Effector memory CD4-positive, alpha-beta T cell (primary cell): ENCODE results near the gene COL12A1.

Source experiments
- DNase-seq, 3 donors: peaks; one replicate each; pipeline ENCODE4 v3.0.0-alpha.2; 2020
- H3K27ac ChIP-seq: 2 replicates; pipeline ENCODE4 v1.7.0; 2013; ENCODE audit warnings: mild to moderate bottlenecking, low read length, moderate library complexity; ENCODE audit not compliant: insufficient read depth, poor library complexity, severe bottlenecking
- H3K27me3 ChIP-seq: replicated peaks from 2 replicates; pipeline ENCODE4 v1.7.0; 2013; ENCODE audit warnings: mild to moderate bottlenecking, low read length; ENCODE audit not compliant: insufficient read depth, control insufficient read depth, poor library complexity, severe bottlenecking
- H3K36me3 ChIP-seq: 2 replicates; pipeline ENCODE4 v1.7.0; 2013; ENCODE audit warnings: mild to moderate bottlenecking, low read length, moderate library complexity; ENCODE audit not compliant: control insufficient read depth, insufficient read depth
- H3K4me1 ChIP-seq: 2 replicates; pipeline ENCODE4 v1.7.0; 2013; ENCODE audit warnings: low read length, mild to moderate bottlenecking; ENCODE audit not compliant: control insufficient read depth, insufficient read depth, poor library complexity, severe bottlenecking
- H3K4me3 ChIP-seq: 2 replicates; pipeline ENCODE4 v1.7.0; 2013; ENCODE audit warnings: low read length, low read depth, mild to moderate bottlenecking; ENCODE audit not compliant: insufficient read depth, poor library complexity, severe bottlenecking
- H3K9me3 ChIP-seq: 2 replicates; pipeline ENCODE4 v1.7.0; 2013; ENCODE audit warnings: mild to moderate bottlenecking, low read length, moderate library complexity; ENCODE audit not compliant: control insufficient read depth

COL12A1 gene

GRCh38 chr6:75233092-75233615 is 27.3 kb upstream of the COL12A1 start:
- Histone ChIP-seq H3K36me3 (peaks cover 21% of the 10 kb centered on the region), H3K4me1 (no peaks in the 10 kb centered on the region), H3K4me3 (no peak overlapping the region)

GRCh38 chr6:75230484-75231325 is 24.9 kb upstream of the COL12A1 start:
- Histone ChIP-seq H3K4me1 (no peaks in the 10 kb centered on the region), H3K27me3 (no peaks in the 10 kb centered on the region), H3K9me3 (no peaks in the 10 kb centered on the region), H3K4me3 (no peak overlapping the region), H3K27ac (no peak overlapping the region), H3K36me3 (no peaks in the 10 kb centered on the region)
- no peak for DNase-seq

More at GRCh38 chr6:75233092-75233615, 27.3 kb upstream of the COL12A1 start:
- no peaks in the 10 kb centered on the region for H3K9me3 ChIP-seq
- no peaks in the 10 kb centered on the region for H3K27me3 ChIP-seq
- DNase-seq: no peak
- H3K27ac ChIP-seq: no peak overlapping the region

GRCh38 chr6:75224303-75224926 is 18.6 kb upstream of the COL12A1 start:
- no peak overlapping the region for H3K27ac ChIP-seq
- no peak overlapping the region for H3K4me3 ChIP-seq
- DNase-seq: no peak
- no peaks in the 10 kb centered on the region for H3K36me3 ChIP-seq
- H3K27me3 ChIP-seq: no peaks in the 10 kb centered on the region
- no peaks in the 10 kb centered on the region for H3K9me3 ChIP-seq
- no peaks in the 10 kb centered on the region for H3K4me1 ChIP-seq

- Histone ChIP-seq H3K27me3 (no peaks in the 10 kb centered on the region), H3K27ac (no peak overlapping the region), H3K9me3 (no peaks in the 10 kb centered on the region), H3K4me1 (no peaks in the 10 kb centered on the region), H3K4me3 (no peak overlapping the region), H3K36me3 (no peaks in the 10 kb centered on the region)
- DNase-seq: no peak
These were observed 17.6 kb upstream of the COL12A1 start for GRCh38 chr6:75223428-75223827.

DNA sequence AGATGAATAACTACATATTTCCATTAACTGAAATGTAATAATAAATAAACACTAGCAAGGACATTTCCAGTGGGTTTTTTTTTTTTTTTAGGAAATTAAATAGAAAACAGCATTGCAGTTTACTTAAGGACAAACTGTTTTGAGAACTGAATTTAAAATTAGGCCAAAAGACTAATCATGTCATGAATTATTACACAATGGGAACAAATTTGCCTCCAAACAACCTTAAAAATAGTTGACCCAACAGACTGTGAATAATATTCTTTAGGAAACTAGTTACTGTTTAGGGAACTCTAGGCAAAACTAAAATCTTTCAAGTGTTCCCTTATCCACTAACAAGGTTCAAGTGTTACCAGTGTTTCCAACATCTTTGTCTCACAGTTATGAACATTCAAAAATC is 16.4 kb upstream of the COL12A1 start:
- H3K27ac ChIP-seq: no peak overlapping the region
- H3K27me3 ChIP-seq: no peaks in the 10 kb centered on the region
- H3K9me3 ChIP-seq: no peaks in the 10 kb centered on the region
- H3K4me3 ChIP-seq: no peak overlapping the region
- no peaks in the 10 kb centered on the region for H3K4me1 ChIP-seq
- no peak for DNase-seq
- H3K36me3 ChIP-seq: no peaks in the 10 kb centered on the region

GRCh38 chr6:75221116-75221515 is 15.3 kb upstream of the COL12A1 start:
- no peaks in the 10 kb centered on the region for H3K36me3 ChIP-seq
- H3K4me3 ChIP-seq: no peak overlapping the region
- no peaks in the 10 kb centered on the region for H3K27me3 ChIP-seq
- no peaks in the 10 kb centered on the region for H3K4me1 ChIP-seq
- no peak overlapping the region for H3K27ac ChIP-seq
- H3K9me3 ChIP-seq: no peaks in the 10 kb centered on the region
- DNase-seq: no peak

DNA sequence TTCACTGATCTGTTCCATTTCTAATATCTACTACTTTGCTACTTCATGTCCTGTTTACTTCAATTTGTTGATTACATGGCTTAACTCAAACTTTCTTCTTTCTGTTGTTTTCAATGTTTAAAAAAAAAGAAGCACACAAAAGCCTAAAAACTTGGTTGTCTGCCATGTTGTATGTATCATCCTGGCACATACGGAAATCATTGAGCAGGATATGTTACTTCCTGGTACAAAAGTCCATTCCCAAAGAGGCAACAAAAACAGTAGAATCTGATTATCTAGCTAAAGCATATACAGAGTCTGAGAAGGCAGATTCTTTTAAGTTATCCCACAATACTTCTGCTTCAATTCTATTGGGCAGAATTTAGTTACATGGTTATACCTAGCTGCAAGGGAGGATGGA is 14.5 kb upstream of the COL12A1 start:
- Histone ChIP-seq H3K36me3 (no peaks in the 10 kb centered on the region), H3K9me3 (no peaks in the 10 kb centered on the region)
- no peak for DNase-seq

GRCh38 chr6:75219263-75219662 is 13.4 kb upstream of the COL12A1 start:
- no peak for DNase-seq
- Histone ChIP-seq H3K9me3 (no peaks in the 10 kb centered on the region), H3K36me3 (no peaks in the 10 kb centered on the region), H3K4me3 (no peak overlapping the region), H3K27ac (no peak overlapping the region), H3K4me1 (no peaks in the 10 kb centered on the region), H3K27me3 (no peaks in the 10 kb centered on the region)

More for the DNA sequence above, 14.5 kb upstream of the COL12A1 start:
- no peaks in the 10 kb centered on the region for H3K27me3 ChIP-seq
- no peak overlapping the region for H3K27ac ChIP-seq
- H3K4me1 ChIP-seq: no peaks in the 10 kb centered on the region
- H3K4me3 ChIP-seq: no peak overlapping the region

DNA sequence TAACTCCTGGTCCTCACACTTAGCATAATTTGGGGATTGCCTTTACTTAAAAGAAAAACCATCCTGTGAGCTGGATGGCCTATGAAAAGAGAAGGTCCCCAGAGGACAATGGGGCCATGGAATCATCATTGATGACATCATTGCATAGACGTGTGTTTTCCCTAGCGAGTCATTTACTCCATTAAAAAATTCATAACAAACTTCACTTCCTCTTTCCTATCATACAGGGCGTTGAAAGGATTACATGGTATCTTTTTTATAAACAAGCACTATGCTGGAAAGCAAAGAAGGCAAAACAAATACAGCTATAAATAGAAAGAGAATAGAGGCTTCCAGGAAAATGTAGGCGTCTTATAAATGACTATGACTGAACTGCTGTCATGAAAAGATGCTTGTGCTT is 11.3 kb upstream of the COL12A1 start:
- no peak for DNase-seq
- H3K27me3 ChIP-seq: no peaks in the 10 kb centered on the region
- H3K4me3 ChIP-seq: no peak overlapping the region
- no peaks in the 10 kb centered on the region for H3K4me1 ChIP-seq
- no peak overlapping the region for H3K27ac ChIP-seq
- H3K36me3 ChIP-seq: no peaks in the 10 kb centered on the region
- no peaks in the 10 kb centered on the region for H3K9me3 ChIP-seq

DNA sequence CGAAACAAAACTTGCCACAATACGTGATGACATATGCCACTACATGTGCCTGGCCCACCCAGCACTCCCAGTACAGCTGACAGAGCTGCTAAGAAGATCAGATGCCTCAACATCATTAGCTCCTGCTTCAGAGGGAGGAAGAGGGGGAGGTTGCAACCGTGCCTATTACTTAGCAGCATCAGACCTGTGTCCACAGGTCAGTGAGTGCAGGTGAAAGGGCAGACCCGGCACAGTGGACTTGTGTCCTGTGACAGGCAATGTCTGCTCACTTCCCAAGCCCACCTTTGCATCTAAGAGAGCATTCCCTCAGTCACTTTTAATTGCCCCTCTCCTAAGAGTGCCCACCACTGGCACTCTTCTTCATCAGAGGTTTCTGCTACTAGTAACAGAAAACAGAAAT is 9.4 kb upstream of the COL12A1 start:
- DNase-seq: no peak
- Histone ChIP-seq H3K4me1 (no peaks in the 10 kb centered on the region), H3K4me3 (no peak overlapping the region), H3K36me3 (no peaks in the 10 kb centered on the region), H3K9me3 (no peaks in the 10 kb centered on the region), H3K27me3 (no peaks in the 10 kb centered on the region), H3K27ac (no peak overlapping the region)
